K562 (cell line): ENCODE data around the gene HOXC10. TPM values are rescaled to one million over a fixed set of nuclear protein-coding genes. Genes with fewer than 3 reads are reported as not detected.

Experiments
- ATAC-seq: fragments of 200-7000 bp; cut with Tn5 transposase; 3 replicates; pipeline ENCODE4 v1.9.1; 2020; ENCODE audit warnings: moderate library complexity
- BruUV-seq: library from RNA; stranded (reverse); fragments of 400-500 nt; replicated peaks from 2 replicates; lab custom pipeline; 2021; lab: Mats Ljungman, UMichigan
- CTCF ChIA-PET: fragments of 300-600 bp; formaldehyde crosslinking; extraction: SDS; loops from one replicate; lab custom pipeline; 2021; ENCODE audit warnings: low intra/inter-chr PET ratio; lab: Yijun Ruan, JAX
- POLR2A ChIA-PET: fragments of 300-600, 350-650 bp; sonication (Branson Sonifier 250); formaldehyde crosslinking; extraction: SDS; loops from one replicate; lab custom pipeline; 2021; ENCODE audit warnings: antibody characterized with exemption, inconsistent platforms; lab: Yijun Ruan, JAX
- DNase-seq, 4 experiments: peaks; one replicate each; pipeline versions ENCODE4 v3.0.0 to v3.0.0-alpha.2; 2011 to 2018; ENCODE audit warnings: low spot score in 3 of 4, mixed read lengths in 3 of 4; ENCODE audit errors: extremely low read depth in 1 of 4
- FAIRE-seq: peaks from 2 replicates; lab custom pipeline; 2011; peaks lifted over from hg19 to GRCh38; lab: Jason Lieb, UNC
- H2AFZ ChIP-seq: 2 replicates; pipeline ENCODE4 v1.6.0; 2011; ENCODE audit warnings: low read depth, low read length, control low read depth, inconsistent platforms
- H3K27ac ChIP-seq: fragments of 200-600 bp; 3 replicates; pipeline ENCODE4 v1.8.0; 2011; ENCODE audit warnings: low read depth, mild to moderate bottlenecking, control low read depth, inconsistent platforms, low read length, moderate library complexity, mixed read lengths; ENCODE audit errors: extremely low read depth
- H3K27me3 ChIP-seq, 2 experiments: fragments of 300-600 bp in 1 of 2; 2 replicates in 1 of 2; 3 replicates in 1 of 2; pipeline versions ENCODE4 v1.6.0 to v1.8.0; 2011; ENCODE audit warnings: inconsistent platforms in 2 of 2, low read length in 2 of 2, mild to moderate bottlenecking in 1 of 2, mixed read lengths in 1 of 2, moderate library complexity in 1 of 2; ENCODE audit not compliant: control insufficient read depth in 2 of 2, insufficient read depth in 2 of 2
- H3K36me3 ChIP-seq: fragments of 300-600 bp; 3 replicates; pipeline ENCODE4 v1.8.0; 2011; ENCODE audit warnings: mild to moderate bottlenecking, low read length, inconsistent platforms; ENCODE audit not compliant: control insufficient read depth, insufficient read depth
- H3K4me1 ChIP-seq, 2 experiments: fragments of 200-600 bp in 1 of 2; replicated peaks in 1 of 2; 2 replicates in 1 of 2; 3 replicates in 1 of 2; pipeline versions ENCODE4 v1.5.1 to v1.8.0; 2011; ENCODE audit warnings: inconsistent platforms in 2 of 2, low read length in 2 of 2, mild to moderate bottlenecking in 1 of 2, mixed read lengths in 1 of 2, moderate library complexity in 1 of 2; ENCODE audit not compliant: control insufficient read depth in 2 of 2, insufficient read depth in 2 of 2
- H3K4me2 ChIP-seq: 2 replicates; pipeline ENCODE4 v1.6.1; 2011; ENCODE audit warnings: low read length, control low read depth, inconsistent platforms, mixed read lengths; ENCODE audit not compliant: insufficient read depth
- H3K4me3 ChIP-seq: fragments of 200-600 bp; sonication (generic), shearing (Covaris generic); 2 replicates; pipeline ENCODE4 v1.5.1; 2016; ENCODE audit warnings: control low read depth, inconsistent platforms
- H3K79me2 ChIP-seq: fragments of 200-600 bp; 3 replicates; pipeline ENCODE4 v1.8.0; 2011; ENCODE audit warnings: low read length, inconsistent platforms; ENCODE audit not compliant: control insufficient read depth, insufficient read depth
- H3K9ac ChIP-seq, 2 experiments: 2 replicates each; pipeline versions ENCODE4 v1.6.0 to v1.6.1; 2011; ENCODE audit warnings: low read depth in 2 of 2, low read length in 2 of 2, control low read depth in 1 of 2, inconsistent platforms in 1 of 2, mild to moderate bottlenecking in 1 of 2, mixed read lengths in 1 of 2; ENCODE audit not compliant: insufficient read depth in 1 of 2
- H3K9me1 ChIP-seq: one replicate; pipeline ENCODE4 v1.6.0; 2011; ENCODE audit warnings: inconsistent platforms, mild to moderate bottlenecking, low read length, moderate library complexity; ENCODE audit not compliant: control insufficient read depth, insufficient read depth
- H3K9me3 ChIP-seq: replicated peaks from 2 replicates; pipeline ENCODE4 v1.5.1; 2011; ENCODE audit warnings: low read depth, low read length, inconsistent platforms; ENCODE audit not compliant: control insufficient read depth, insufficient read depth
- H4K20me1 ChIP-seq: replicated peaks from 2 replicates; pipeline ENCODE4 v1.6.1; 2011; ENCODE audit warnings: low read length, inconsistent platforms, mixed read lengths; ENCODE audit not compliant: control insufficient read depth, insufficient read depth
- ZNF766 ChIP-seq: fragments of 200-800 bp; sonication (Bioruptor generic); conservative IDR thresholded peaks from 2 replicates; pipeline ENCODE4 v1.6.1; 2016; ENCODE audit warnings: missing genetic modification characterization, missing compliant biosample characterization
- WGBS: fragments of 100-300 bp; shearing (Covaris generic); methylation state at CpG from one replicate; pipeline ENCODE4 v1.1.6; 2016; ENCODE audit warnings: low coverage, mixed read lengths; ENCODE audit not compliant: insufficient coverage; ENCODE audit errors: missing lambda C conversion rate; 5-methylcytosine and 5-hydroxymethylcytosine counted together
- in situ Hi-C: fragments of 300-500 bp; cut with MboI; formaldehyde crosslinking; loops from 4 replicates; pipeline ENCODE4 v1.15.0; 2018; ENCODE audit warnings: inconsistent platforms, mixed read lengths
- intact Hi-C: fragments of 100-400 bp; cut with micrococcal nuclease; formaldehyde crosslinking; loops from 2 replicates; pipeline ENCODE4 v1.14.2; 2022
- polyA plus RNA-seq, 8 experiments: library from polyadenylated mRNA; depleted of rRNA in 4 of 8; stranded (reverse) in 5 of 8; unstranded in 3 of 8; fragments of >200 nt; fragmentation: Nextera tagmentation in 2 of 8; fragmentation: Illumina TruSeq in 1 of 8; extraction: Ambion mirVana in 2 of 8; extraction: Trizol in 1 of 8; gene quantifications; 2 replicates each; pipeline versions ENCODE4 v1.2.1 to v1.2.3, GENCODE V29; 2011 to 2014; ENCODE audit warnings: inconsistent platforms in 1 of 8, missing spikeins in 1 of 8
- total RNA-seq, 7 experiments: library from RNA; depleted of rRNA in 6 of 7; stranded (reverse); fragments of >200 nt in 6 of 7; fragmentation: Illumina TruSeq in 2 of 7; extraction: Trizol in 2 of 7; gene quantifications; 2 replicates each; pipeline versions ENCODE4 v1.2.1 to v1.2.3, GENCODE V29; 2011 to 2021; ENCODE audit warnings: low replicate concordance in 1 of 7
- TF ChIP-seq, protein P1 (sequence below): fragments of 450-650 bp; formaldehyde crosslinking; conservative IDR thresholded peaks from 2 replicates; pipeline ENCODE4 v1.4.0; 2022; ENCODE audit warnings: mild to moderate bottlenecking, missing genetic modification characterization
- TF ChIP-seq, protein P2 (sequence below): sonication (generic); formaldehyde crosslinking; IDR thresholded peaks from 2 replicates; pipeline ENCODE4 v1.8.1; 2023; ENCODE audit warnings: mild to moderate bottlenecking, missing genetic modification reagents

HOXC10 gene
- total and polyA plus RNA-seq, 9 of the 15 experiments (the other 6 are each of a cell fraction or from before 2014, with no cell fraction given) = 0.13 to 0.77 (median 0.35) TPM; not detected in 2

DNA sequence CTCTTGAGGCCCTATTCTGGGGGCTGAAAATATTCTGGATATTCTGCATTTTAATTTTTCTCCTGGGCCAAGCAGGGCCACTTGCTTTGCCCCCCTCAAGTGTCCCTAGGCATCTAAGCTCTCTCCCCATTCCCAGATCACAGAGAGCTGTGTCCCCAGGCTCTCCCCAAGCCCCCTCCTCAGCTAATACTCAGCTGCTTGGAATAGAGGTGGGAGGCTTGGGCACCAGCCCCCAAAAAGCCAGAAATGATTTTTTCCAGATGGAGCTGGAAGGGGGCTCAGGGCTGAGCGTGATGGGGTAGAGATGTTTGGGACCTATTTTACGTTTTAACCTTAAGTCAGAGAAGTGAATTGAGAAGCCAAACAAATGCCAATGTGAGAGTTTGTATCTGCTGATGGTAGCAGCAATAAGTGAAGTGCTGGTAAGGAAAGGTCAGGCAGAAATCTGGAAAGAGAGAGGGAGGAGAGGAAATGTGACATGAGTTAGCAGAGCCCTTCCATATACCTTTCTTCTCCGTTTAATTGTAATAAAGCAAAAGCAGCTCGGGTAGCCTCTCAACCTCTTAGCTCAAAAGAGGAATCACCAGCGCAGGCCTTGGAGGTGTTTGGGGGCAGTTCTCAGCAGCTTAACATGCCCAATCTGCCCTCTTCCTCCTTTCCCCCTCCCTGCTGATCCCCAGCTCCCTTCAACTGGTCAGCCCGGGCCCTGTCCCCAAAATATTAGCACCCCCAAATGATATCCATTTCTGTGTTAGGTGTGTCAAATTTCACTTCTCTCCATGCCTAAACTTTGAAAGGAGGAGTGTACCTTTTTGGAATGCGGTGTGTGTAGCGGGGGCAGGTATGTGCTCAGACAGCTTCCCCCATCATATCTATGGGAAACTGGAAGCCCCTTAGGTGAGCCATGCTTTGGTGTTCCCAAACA, 38.3 kb downstream of the HOXC10 start:
- H4K20me1 ChIP-seq = no peaks in the 10 kb centered on the region
- intact Hi-C loops = no loop called here
- H3K9me1 ChIP-seq = no peaks in the 10 kb centered on the region
- H3K9ac ChIP-seq = peak overlapping the region in 1 of 2 experiments; percentile 54; a peak in 1 of 4 replicates
- 36% methylated on average over 7 of the region's 8 CpGs for WGBS
- no peak overlapping the region for H3K4me3 ChIP-seq
- no peaks in the 10 kb centered on the region for H3K36me3 ChIP-seq
- H3K4me2 ChIP-seq = no peak overlapping the region
- no TSS peak for BruUV-seq
- no peak overlapping the region for H3K27ac ChIP-seq
- no peak for ATAC-seq
- no peak overlapping the region for H2AFZ ChIP-seq
- in situ Hi-C loops = loop anchor here (10.0 kb wide), 1 partner anchor 172 kb away; no protein-coding TSS in a partner anchor
- no peaks in the 10 kb centered on the region for H3K27me3 ChIP-seq
- H3K4me1 ChIP-seq = peaks cover 13 to 33% of the 10 kb centered on the region in 2 experiments
- CTCF ChIA-PET = no interaction called here
- no peaks in the 10 kb centered on the region; the same call in 1 of the 3 replicates for H3K79me2 ChIP-seq
- no peak for DNase-seq
- POLR2A ChIA-PET = interaction anchor here (0.6 to 1.4 kb wide), 7 partner anchors 8 to 178 kb away, joined by 3 to 5 read pairs (median 3); partner anchors contain the start of gene HOXC9
- no peaks in the 10 kb centered on the region for H3K9me3 ChIP-seq
- peak; percentile 23 for FAIRE-seq
- TF ChIP-seq, protein P1, sequence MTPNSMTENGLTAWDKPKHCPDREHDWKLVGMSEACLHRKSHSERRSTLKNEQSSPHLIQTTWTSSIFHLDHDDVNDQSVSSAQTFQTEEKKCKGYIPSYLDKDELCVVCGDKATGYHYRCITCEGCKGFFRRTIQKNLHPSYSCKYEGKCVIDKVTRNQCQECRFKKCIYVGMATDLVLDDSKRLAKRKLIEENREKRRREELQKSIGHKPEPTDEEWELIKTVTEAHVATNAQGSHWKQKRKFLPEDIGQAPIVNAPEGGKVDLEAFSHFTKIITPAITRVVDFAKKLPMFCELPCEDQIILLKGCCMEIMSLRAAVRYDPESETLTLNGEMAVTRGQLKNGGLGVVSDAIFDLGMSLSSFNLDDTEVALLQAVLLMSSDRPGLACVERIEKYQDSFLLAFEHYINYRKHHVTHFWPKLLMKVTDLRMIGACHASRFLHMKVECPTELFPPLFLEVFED (CRISPR knock-in tag) = no peak
- TF ChIP-seq, protein P2, sequence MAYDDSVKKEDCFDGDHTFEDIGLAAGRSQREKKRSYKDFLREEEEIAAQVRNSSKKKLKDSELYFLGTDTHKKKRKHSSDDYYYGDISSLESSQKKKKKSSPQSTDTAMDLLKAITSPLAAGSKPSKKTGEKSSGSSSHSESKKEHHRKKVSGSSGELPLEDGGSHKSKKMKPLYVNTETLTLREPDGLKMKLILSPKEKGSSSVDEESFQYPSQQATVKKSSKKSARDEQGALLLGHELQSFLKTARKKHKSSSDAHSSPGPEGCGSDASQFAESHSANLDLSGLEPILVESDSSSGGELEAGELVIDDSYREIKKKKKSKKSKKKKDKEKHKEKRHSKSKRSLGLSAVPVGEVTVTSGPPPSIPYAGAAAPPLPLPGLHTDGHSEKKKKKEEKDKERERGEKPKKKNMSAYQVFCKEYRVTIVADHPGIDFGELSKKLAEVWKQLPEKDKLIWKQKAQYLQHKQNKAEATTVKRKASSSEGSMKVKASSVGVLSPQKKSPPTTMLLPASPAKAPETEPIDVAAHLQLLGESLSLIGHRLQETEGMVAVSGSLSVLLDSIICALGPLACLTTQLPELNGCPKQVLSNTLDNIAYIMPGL (CRISPR knock-in tag) = no peak
- TF ChIP-seq ZNF766 (CRISPR knock-in tag) = no peak
